Measurements from ENCODE around the gene RAG1.
"Not testable (repeated sequence)": the region's sequence is repeated elsewhere in the genome, so short reads cannot be mapped to it uniquely, and the experiment has no call there.

RAG1 gene

GRCh38 chr11:36567694-36568093 lies at the start of gene RAG1:
Gene RAG1 (plus strand): TSS chr11:36568007. CDS start chr11:36573305, 5,298 bp downstream.
- no peak for DNase-seq

GRCh38 chr11:36530840-36531239 lies 37.0 kb upstream of the RAG1 start:
- DNase-seq = no peak

GRCh38 chr11:36532941-36533601 lies 34.7 kb upstream of the RAG1 start:
- DNase-seq = no peak

GRCh38 chr11:36534276-36534840 lies 33.4 kb upstream of the RAG1 start:
- DNase-seq = no peak

- DNase-seq = peak in 22 of 51 donors; percentile 2 to 40 (median 14)
Measured at GRCh38 chr11:36540998-36541397, 26.8 kb upstream of the RAG1 start.

GRCh38 chr11:36550385-36551115 lies 17.3 kb upstream of the RAG1 start:
- DNase-seq = no peak

GRCh38 chr11:36557390-36557789 lies 10.4 kb upstream of the RAG1 start:
- not testable (repeated sequence) for DNase-seq

- DNase-seq = no peak
Measured at GRCh38 chr11:36557991-36558390, 9.8 kb upstream of the RAG1 start.

GRCh38 chr11:36558571-36559413 lies 9.0 kb upstream of the RAG1 start:
- no peak for DNase-seq

- peak in 28 of 51 donors; percentile 3 to 68 (median 25) for DNase-seq
Measured at GRCh38 chr11:36564376-36565030, 3.3 kb upstream of the RAG1 start.

- no peak for DNase-seq
Measured at GRCh38 chr11:36565031-36565610, 2.7 kb upstream of the RAG1 start.

- DNase-seq = no peak
Measured at GRCh38 chr11:36566407-36567053, 1.3 kb upstream of the RAG1 start.

- no peak for DNase-seq
Measured at GRCh38 chr11:36569095-36569494, 1.3 kb downstream of the RAG1 start.

- DNase-seq = no peak
Measured at GRCh38 chr11:36574486-36574885, 6.7 kb downstream of the RAG1 start.

- no peak for DNase-seq
Measured at GRCh38 chr11:36577373-36577772, 9.6 kb downstream of the RAG1 start.

GRCh38 chr11:36577859-36578258 lies 10.1 kb downstream of the RAG1 start:
- no peak for DNase-seq

GRCh38 chr11:36578458-36578857 lies 10.7 kb downstream of the RAG1 start:
- no peak for DNase-seq

GRCh38 chr11:36581536-36581935 lies 13.7 kb downstream of the RAG1 start:
- DNase-seq = no peak

- no peak for DNase-seq
Measured at GRCh38 chr11:36583667-36584066, 15.9 kb downstream of the RAG1 start.

- no peak for DNase-seq
Measured at GRCh38 chr11:36586543-36586942, 18.7 kb downstream of the RAG1 start.
